HG02798 (cell line): ENCODE results near the gene CROCC2.

Source experiments
- ATAC-seq: cut with Tn5 transposase; IDR thresholded peaks from one replicate; pipeline ENCODE4 v1.9.1; 2021; ENCODE audit warnings: mild to moderate bottlenecking; ENCODE audit not compliant: unreplicated experiment, poor library complexity

The CROCC2 gene

DNA sequence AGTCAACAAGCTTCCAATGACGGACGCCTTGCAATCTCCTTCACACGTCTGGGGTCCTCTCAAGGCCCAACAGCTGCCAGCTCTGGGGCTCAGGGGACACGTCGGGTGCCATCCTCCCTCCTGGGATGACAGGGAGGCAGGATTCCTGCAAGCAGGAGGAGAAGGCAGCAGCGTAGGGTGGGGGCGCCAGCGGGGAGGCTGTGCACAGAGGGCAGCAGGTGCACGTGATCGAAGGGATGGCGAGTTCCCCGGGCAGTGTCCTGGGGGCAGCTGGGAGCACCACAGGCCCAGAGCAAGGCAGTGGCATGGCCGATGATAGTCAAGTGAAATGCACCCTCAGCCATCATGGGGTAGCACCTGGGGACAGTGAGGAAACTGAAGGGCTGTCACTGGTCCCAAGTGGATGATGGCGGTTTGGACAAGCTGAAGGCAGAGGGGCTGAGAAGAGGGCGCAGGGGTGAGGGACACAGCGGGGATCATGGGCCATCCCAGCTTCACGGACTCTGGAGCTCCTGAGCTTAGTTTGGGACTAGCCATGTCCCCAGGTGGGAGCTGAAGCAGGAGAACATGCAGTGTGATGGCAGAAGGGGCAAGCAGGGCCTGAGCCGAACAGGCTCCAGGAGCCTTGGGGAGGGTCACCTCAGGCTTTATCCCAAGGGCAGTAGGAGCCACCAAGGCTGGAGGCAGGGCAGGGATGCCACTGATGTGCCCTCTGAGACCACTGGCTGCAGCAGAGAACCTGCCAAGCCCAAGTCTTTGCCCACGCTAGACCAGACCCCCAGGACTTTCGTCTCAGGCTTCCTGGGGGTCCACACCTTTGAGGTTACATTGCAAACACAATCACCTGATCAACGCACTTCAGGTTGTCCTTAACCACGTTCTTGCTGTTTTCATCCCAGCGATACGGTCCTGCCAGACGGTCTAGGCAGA, 76.0 kb downstream of the CROCC2 start:
- ATAC-seq: no peak

GRCh38 chr2:240982821-240983281, 76.7 kb downstream of the CROCC2 start:
- no peak for ATAC-seq

DNA sequence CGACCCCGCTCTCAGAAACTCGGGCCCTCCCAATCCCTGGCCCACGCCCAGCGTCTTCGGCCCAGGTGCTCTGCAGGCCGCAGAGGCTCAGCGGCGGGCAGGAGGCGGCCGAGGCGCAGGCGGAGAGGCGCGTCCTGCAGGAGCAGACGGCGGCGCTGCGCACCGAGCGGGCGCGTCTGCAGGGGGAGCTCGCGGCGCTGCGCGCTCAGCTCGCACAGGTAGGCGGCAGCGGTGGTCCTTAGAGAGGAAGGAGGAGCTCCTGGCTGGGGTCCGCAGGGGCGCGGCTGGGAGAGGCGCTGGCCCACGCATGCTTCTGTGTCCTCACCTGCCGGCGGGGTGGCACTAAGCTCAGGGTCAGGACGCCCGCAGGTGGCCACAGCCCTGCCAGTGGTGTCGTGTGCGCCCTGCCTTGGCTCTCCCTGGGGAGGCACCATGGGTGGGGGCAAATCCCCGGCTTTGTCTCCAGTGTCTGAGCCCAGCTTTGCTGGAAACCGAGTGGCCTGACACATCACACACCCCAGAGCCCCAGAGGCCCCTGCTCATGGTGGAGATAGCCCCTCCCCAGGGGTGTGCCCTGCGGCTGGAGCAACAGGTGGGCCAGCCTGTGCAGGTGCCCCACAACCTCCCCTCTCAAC, 77.3 kb downstream of the CROCC2 start:
- no peak for ATAC-seq

GRCh38 chr2:240983996-240984498, 77.9 kb downstream of the CROCC2 start:
- ATAC-seq: no peak

GRCh38 chr2:240985881-240986786, 80.0 kb downstream of the CROCC2 start:
- ATAC-seq: no peak

DNA sequence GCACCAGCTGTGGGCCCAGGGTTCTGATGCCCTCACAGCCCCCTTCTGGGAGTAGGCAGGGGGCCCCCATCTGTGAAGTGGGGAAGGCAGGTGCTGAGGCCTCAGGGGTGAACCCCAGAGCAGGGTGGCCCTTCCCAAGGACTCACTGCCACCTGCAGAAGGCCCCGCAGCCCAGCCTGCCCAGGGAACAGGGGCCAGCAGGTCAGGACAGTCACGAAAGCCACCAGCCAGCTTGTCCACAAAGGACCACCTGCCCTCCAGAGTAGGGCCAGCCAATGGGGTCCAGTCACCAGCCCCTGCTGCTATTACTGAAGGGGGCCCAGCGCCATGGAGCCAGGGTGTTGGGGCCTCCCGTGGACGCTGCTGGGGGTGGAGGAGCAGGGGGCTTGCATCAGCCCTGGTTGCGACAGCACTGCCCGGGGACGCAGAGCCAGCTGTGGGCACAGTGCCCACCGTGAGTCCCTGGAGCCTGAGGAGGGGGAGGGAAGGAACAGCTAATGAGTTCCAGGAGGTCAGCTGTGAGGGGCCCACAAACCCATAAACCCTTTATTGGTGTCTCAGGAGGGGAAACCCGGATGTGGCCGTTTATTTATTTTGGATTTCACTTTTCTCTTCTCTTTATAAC, 80.8 kb downstream of the CROCC2 start:
- ATAC-seq: no peak

DNA sequence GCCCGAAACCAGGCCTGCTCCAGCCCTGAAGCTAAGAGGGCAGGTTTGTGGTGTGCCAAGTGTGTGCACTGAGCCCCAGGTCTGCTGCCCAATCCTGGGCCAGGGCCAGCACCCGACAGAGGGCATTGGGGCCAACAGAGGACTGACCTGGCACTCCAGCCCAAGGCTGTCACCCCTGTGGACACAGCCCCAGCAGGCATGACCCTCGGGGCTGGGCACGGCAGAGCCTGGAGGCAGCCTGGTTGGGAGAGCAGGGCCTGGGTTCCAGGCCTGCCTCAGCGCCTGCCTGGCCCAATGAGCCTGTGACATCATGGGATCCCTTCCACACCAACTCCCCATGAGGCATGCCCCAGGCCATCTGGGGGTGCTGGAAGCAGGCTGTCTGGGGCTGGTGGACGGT, 81.5 kb downstream of the CROCC2 start:
- ATAC-seq: no peak

DNA sequence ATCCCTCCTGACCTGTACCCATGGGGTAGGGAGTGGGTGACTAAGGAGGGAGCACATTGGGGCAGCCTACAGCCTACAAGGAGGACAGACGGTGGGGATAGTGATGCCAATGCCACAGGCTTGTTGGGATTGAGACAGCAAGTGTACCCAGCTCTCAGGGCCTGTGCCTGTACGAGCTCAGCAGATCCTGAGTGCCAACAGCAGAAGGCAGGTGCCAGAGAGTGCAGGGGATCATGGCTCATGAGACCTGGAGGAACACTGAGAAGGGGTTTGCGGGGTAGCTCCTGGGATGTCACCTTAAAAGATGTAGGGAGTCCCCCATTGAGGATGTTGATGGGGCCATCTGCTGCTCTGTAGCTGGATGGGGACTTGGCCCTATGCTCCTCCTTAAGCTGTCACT, 82.0 kb downstream of the CROCC2 start:
- ATAC-seq: no peak

DNA sequence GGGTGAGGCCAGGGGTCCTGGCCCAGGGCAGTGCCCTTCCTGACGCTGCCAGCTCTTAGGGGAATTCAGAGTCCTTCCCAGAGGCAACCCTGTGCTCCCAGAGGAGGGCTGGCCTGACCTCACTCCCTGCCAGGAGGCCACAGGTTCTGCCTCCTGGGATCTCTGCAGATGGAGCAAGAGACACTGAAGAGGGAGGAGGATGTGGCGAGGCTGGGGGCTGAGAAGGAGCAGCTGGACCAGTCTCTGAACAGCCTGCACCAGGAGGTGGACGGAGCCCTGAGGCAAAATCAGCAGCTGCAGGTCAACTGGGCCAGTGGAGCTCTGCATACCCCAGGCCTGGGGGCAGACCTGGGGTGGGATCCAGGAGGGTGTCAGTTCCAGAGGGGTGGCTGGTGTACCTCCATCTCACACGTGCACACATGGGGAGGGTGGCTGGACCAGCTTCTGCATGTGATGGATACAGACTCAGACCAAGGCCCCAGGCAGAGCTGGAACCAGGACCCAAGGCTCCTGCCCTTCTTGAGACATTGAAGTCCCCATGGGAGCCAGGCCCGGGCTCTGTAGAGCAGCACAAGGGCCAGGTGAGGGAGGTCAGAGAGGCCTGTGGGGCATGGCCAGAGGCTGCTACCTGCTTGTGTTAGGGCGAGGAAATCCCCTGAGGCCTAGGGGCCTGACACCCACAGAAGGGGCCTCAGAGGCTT, 82.6 kb downstream of the CROCC2 start:
- no peak for ATAC-seq

- no peak for ATAC-seq
These were observed 83.5 kb downstream of the CROCC2 start for GRCh38 chr2:240989451-240990265.

DNA sequence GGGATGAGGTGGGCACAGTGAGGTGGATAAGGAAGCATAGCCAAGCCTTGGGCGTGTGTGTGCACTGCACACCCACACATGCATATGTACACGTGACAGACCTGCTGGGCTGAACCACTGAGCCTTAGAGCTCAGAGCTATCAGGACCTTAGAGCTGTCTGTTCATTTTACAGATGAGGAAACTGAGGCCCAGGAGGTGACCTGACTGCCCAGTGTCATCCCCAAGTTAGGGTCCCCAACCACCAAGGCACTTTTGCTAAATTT, 84.1 kb downstream of the CROCC2 start:
- ATAC-seq: no peak

DNA sequence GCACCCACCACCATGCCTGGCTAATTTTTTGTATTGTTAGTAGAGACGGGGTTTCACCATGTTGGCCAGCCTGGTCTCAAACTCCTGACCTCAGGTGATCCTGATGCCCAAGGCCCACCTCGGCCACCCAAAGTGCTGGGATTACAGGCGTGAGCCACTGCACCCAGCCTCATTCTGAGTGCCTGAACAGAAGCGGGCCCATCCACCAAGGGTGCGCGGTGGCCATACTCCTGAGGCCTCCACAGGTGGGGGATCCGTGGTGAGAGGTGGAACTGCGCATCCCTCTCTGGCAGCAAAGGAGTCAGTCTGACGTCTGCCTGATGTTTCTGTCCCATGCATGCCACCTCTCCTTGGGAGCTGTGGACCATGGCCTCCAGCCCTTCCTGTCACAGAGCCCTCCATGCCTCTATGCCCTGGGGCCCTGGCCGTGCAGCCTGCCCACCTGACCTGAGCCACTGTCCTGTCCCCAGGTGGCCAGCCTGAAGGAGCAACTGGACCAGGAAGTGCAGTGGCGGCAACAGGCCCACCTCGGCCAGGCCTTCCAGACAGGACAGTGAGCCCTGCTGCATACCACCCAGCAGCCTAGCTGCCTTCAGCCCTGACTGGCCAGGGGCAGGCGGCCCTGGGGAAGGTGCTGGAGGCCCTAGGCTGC, 84.7 kb downstream of the CROCC2 start:
- no peak for ATAC-seq

DNA sequence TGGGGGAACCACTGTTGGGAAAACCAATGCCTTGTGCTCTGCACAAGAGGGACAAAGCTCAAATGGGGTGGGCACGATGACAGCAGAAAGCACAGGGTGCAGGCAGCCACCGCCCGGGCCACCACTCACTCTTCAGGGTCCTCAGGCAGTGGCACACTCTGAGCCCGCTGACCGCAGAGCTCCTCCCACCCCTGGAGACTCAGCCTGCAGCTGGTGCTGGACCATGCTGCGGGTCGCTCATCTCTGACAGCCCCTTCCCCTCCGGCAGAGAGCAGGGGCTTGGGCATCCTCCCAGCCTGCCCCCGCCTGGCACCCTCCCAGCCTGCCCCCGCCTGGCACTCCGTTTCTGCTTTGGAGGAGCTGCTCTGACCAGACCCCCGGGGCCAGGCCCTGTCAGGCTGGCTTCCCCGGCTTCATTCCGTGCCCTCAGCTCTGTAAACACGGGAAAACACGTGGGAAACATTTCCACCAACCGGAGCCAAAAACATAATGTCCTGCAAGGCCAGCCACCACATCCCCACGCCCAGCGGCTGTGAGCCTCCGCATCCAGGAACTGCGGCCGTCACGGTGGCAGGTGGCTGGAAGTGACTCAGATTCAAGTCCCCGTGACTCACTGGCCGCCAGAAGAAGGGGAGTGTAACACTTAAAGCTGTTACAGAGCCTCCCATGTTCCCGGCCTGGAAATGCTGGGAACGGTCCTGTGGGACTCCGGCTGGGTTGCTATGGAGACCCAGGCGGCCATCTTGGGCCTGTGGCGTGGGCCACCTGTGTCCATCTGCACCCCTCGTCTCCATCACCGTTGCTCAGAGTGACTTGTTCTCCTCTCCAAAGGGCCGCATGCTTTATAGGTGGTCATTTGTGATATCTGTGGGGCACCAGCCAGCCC, 85.5 kb downstream of the CROCC2 start:
- ATAC-seq: no peak

GRCh38 chr2:240992572-240993291, 86.6 kb downstream of the CROCC2 start:
- no peak for ATAC-seq

- no peak for ATAC-seq
These were observed 87.5 kb downstream of the CROCC2 start for GRCh38 chr2:240993446-240994170.
